AG10803 (cell line): Measurements from ENCODE around the gene PCDH11Y.
"Not testable (repeated sequence)": the region's sequence is repeated elsewhere in the genome, so short reads cannot be mapped to it uniquely, and the experiment has no call there.

Experiments
- DNase-seq: peaks from one replicate; pipeline ENCODE4 v3.0.0; 2010; ENCODE audit warnings: low read depth
- H3K4me3 ChIP-seq: 2 replicates; pipeline ENCODE4 v1.5.1; 2011; ENCODE audit warnings: mild to moderate bottlenecking, low read length, control low read depth

PCDH11Y gene

GRCh38 chrY:5000057-5000456 is at the start of gene PCDH11Y:
TSS of gene PCDH11Y (plus strand) at chrY:5000296. CDS start at chrY:5057100, 56,804 bp downstream.
- not testable (repeated sequence) for H3K4me3 ChIP-seq, DNase-seq

- H3K4me3 ChIP-seq, DNase-seq: not testable (repeated sequence)
These were observed 32.2 kb upstream of the PCDH11Y start for GRCh38 chrY:4967894-4968293.

GRCh38 chrY:4991743-4992400 is 8.2 kb upstream of the PCDH11Y start:
- H3K4me3 ChIP-seq, DNase-seq: not testable (repeated sequence)

GRCh38 chrY:4994892-4995291 is 5.2 kb upstream of the PCDH11Y start:
- not testable (repeated sequence) for DNase-seq, H3K4me3 ChIP-seq

- not testable (repeated sequence) for H3K4me3 ChIP-seq, DNase-seq
These were observed 2.5 kb downstream of the PCDH11Y start for GRCh38 chrY:5002476-5003184.

- not testable (repeated sequence) for H3K4me3 ChIP-seq, DNase-seq
These were observed 39.0 kb downstream of the PCDH11Y start for GRCh38 chrY:5038972-5039523.

GRCh38 chrY:5083017-5083416 is 82.9 kb downstream of the PCDH11Y start:
- H3K4me3 ChIP-seq, DNase-seq: not testable (repeated sequence)

- H3K4me3 ChIP-seq, result not testable (repeated sequence)
These were observed 182.9 kb downstream of the PCDH11Y start for GRCh38 chrY:5182998-5183397.

GRCh38 chrY:5215116-5215515 is 215.0 kb downstream of the PCDH11Y start:
- H3K4me3 ChIP-seq, DNase-seq: not testable (repeated sequence)

More at GRCh38 chrY:5182998-5183397, 182.9 kb downstream of the PCDH11Y start:
- not testable (repeated sequence) for DNase-seq

GRCh38 chrY:5324931-5325330 is 324.8 kb downstream of the PCDH11Y start:
- not testable (repeated sequence) for DNase-seq, H3K4me3 ChIP-seq

GRCh38 chrY:5342220-5342619 is 342.1 kb downstream of the PCDH11Y start:
- not testable (repeated sequence) for H3K4me3 ChIP-seq, DNase-seq

GRCh38 chrY:5543705-5544104 is 543.6 kb downstream of the PCDH11Y start:
- not testable (repeated sequence) for H3K4me3 ChIP-seq, DNase-seq

GRCh38 chrY:5638589-5638988 is 638.5 kb downstream of the PCDH11Y start:
- DNase-seq, H3K4me3 ChIP-seq: not testable (repeated sequence)

GRCh38 chrY:5679265-5679664 is 679.2 kb downstream of the PCDH11Y start:
- not testable (repeated sequence) for DNase-seq

GRCh38 chrY:5708727-5709126 is 708.6 kb downstream of the PCDH11Y start:
- H3K4me3 ChIP-seq, DNase-seq: not testable (repeated sequence)

More at GRCh38 chrY:5679265-5679664, 679.2 kb downstream of the PCDH11Y start:
- H3K4me3 ChIP-seq, result not testable (repeated sequence)

- not testable (repeated sequence) for DNase-seq, H3K4me3 ChIP-seq
These were observed 709.8 kb downstream of the PCDH11Y start for GRCh38 chrY:5709788-5710381.

GRCh38 chrY:5761403-5761802 is 761.3 kb downstream of the PCDH11Y start:
- not testable (repeated sequence) for H3K4me3 ChIP-seq, DNase-seq

GRCh38 chrY:5776485-5776884 is 776.4 kb downstream of the PCDH11Y start:
- DNase-seq, H3K4me3 ChIP-seq: not testable (repeated sequence)
